Panc1 (cell line): ENCODE measurements around the gene HSD17B10.

Experiments used
- CTCF ChIP-seq: fragments of 450-650 bp; IDR thresholded peaks from 2 replicates; pipeline ENCODE4 v1.5.1; 2017; ENCODE audit warnings: mild to moderate bottlenecking
- POLR2AphosphoS5 ChIP-seq: IDR thresholded peaks from 2 replicates; pipeline ENCODE4 v1.6.1; 2012; ENCODE audit warnings: mild to moderate bottlenecking, low read depth, low read length, moderate library complexity
- TCF7L2 ChIP-seq: IDR thresholded peaks from 2 replicates; pipeline ENCODE4 v1.6.1; 2011; ENCODE audit warnings: mild to moderate bottlenecking, low read depth, low read length, inconsistent platforms

DNA sequence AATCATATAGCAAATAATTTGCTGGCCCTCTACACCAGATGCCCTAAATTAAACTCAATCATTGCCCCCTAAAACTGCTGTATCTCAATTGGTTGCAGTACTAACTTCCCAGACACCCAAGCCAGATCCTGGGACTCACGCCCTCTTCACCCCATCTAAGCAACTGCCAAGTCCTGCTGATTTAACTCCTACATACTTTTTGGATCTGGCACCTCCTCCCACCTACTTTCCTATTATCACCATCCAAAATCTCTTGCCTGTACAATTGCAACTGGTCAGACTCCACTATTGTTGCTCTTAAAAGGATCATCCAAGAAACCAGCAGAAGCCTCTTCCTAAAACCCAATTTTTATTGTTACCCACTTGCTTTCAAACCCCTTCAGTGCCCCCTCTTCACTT is 4.7 kb upstream of the HSD17B10 start:
- TF ChIP-seq CTCF (no peak), TCF7L2 (no peak), POLR2AphosphoS5 (no peak)
